HG03039 (cell line): Measurements from ENCODE around the gene RHOBTB1.

Source experiments
- ATAC-seq: cut with Tn5 transposase; IDR thresholded peaks from one replicate; pipeline ENCODE4 v1.9.1; 2021; ENCODE audit warnings: mild to moderate bottlenecking, moderate library complexity; ENCODE audit not compliant: unreplicated experiment

The RHOBTB1 gene

GRCh38 chr10:60942134-60942787, 1.7 kb downstream of the RHOBTB1 start:
- ATAC-seq: no peak

- ATAC-seq: no peak
Measured at GRCh38 chr10:60940446-60940845, 3.5 kb downstream of the RHOBTB1 start.

- no peak for ATAC-seq
Measured at GRCh38 chr10:60937784-60938654, 6.0 kb downstream of the RHOBTB1 start.

GRCh38 chr10:60937022-60937421, 7.0 kb downstream of the RHOBTB1 start:
- no peak for ATAC-seq

- ATAC-seq: no peak
Measured at GRCh38 chr10:60934215-60935175, 9.5 kb downstream of the RHOBTB1 start.

GRCh38 chr10:60932756-60933155, 11.2 kb downstream of the RHOBTB1 start:
- no peak for ATAC-seq

- no peak for ATAC-seq
Measured at GRCh38 chr10:60930237-60930636, 13.7 kb downstream of the RHOBTB1 start.

GRCh38 chr10:60921633-60922032, 22.4 kb downstream of the RHOBTB1 start:
- no peak for ATAC-seq

GRCh38 chr10:60920479-60920878, 23.5 kb downstream of the RHOBTB1 start:
- no peak for ATAC-seq

- ATAC-seq: no peak
Measured at GRCh38 chr10:60919551-60919950, 24.4 kb downstream of the RHOBTB1 start.

- ATAC-seq: no peak
Measured at GRCh38 chr10:60917331-60918280, 26.4 kb downstream of the RHOBTB1 start.

GRCh38 chr10:60916025-60916424, 28.0 kb downstream of the RHOBTB1 start:
- ATAC-seq: no peak

- ATAC-seq: no peak
Measured at GRCh38 chr10:60914690-60915141, 29.3 kb downstream of the RHOBTB1 start.

GRCh38 chr10:60913657-60914056, 30.3 kb downstream of the RHOBTB1 start:
- no peak for ATAC-seq

GRCh38 chr10:60913071-60913470, 30.9 kb downstream of the RHOBTB1 start:
- ATAC-seq: no peak

GRCh38 chr10:60911715-60912114, 32.3 kb downstream of the RHOBTB1 start:
- ATAC-seq: no peak

- no peak for ATAC-seq
Measured at GRCh38 chr10:60911216-60911615, 32.8 kb downstream of the RHOBTB1 start.

- ATAC-seq: no peak
Measured at GRCh38 chr10:60910543-60910942, 33.4 kb downstream of the RHOBTB1 start.

- no peak for ATAC-seq
Measured at GRCh38 chr10:60908896-60909295, 35.1 kb downstream of the RHOBTB1 start.

- ATAC-seq: no peak
Measured at GRCh38 chr10:60908031-60908430, 36.0 kb downstream of the RHOBTB1 start.
